DMS53 treated with DMSO at 0.1 percent for 48 hours (cell line): ENCODE results near the gene NEK8.
A peak's percentile ranks its signal among the peaks of the same experiment; 100 is the strongest.
"Not testable (repeated sequence)": the region's sequence is repeated elsewhere in the genome, so short reads cannot be mapped to it uniquely, and the experiment has no call there.

Experiments
- DNase-seq: peaks from one replicate; lab custom pipeline; 2025; ENCODE audit not compliant: unreplicated experiment; lab: John Stamatoyannopoulos, UW

Gene NEK8

GRCh38 chr17:28725166-28725659, 3.4 kb upstream of the NEK8 start:
- DNase-seq, result peak; percentile 43

- no peak for DNase-seq
These were observed 2.8 kb upstream of the NEK8 start for GRCh38 chr17:28725660-28726225.

- no peak for DNase-seq
These were observed 2.4 kb upstream of the NEK8 start, which contains the start of gene TLCD1 for GRCh38 chr17:28726226-28726626. TSS of gene TLCD1 (minus strand) at chr17:28726233. CDS start at chr17:28726097, 136 bp downstream.

- peak; percentile 92 for DNase-seq
These were observed 1.7 kb upstream of the NEK8 start for GRCh38 chr17:28726627-28727491.

- no peak for DNase-seq
These were observed 1.4 kb downstream of the NEK8 start for GRCh38 chr17:28729950-28730330.

- no peak for DNase-seq
These were observed 4.8 kb downstream of the NEK8 start for GRCh38 chr17:28733346-28733745.

GRCh38 chr17:28734712-28735241, 6.2 kb downstream of the NEK8 start:
- no peak for DNase-seq

- DNase-seq, result no peak
These were observed 6.7 kb downstream of the NEK8 start for GRCh38 chr17:28735242-28735722.

- not testable (repeated sequence) for DNase-seq
These were observed 7.6 kb downstream of the NEK8 start for GRCh38 chr17:28735913-28736769.

- no peak for DNase-seq
These were observed 8.7 kb downstream of the NEK8 start for GRCh38 chr17:28737316-28737715.

- no peak for DNase-seq
These were observed 9.4 kb downstream of the NEK8 start for GRCh38 chr17:28737770-28738679.

GRCh38 chr17:28738680-28739384, 10.2 kb downstream of the NEK8 start:
- DNase-seq, result no peak

GRCh38 chr17:28740406-28741357, 12.1 kb downstream of the NEK8 start:
- no peak for DNase-seq

GRCh38 chr17:28741358-28742349, 13.1 kb downstream of the NEK8 start:
- no peak for DNase-seq

GRCh38 chr17:28743243-28744103, 14.9 kb downstream of the NEK8 start, which contains the start of gene TRAF4:
TSS of gene TRAF4 (plus strand) at chr17:28744011. CDS start at chr17:28744113, 102 bp downstream.
- peak; percentile 61 for DNase-seq
